GM15510 (cell line): ENCODE results near the gene KIAA0513.

Experiments
- POLR2A ChIP-seq: IDR thresholded peaks from 3 replicates; pipeline ENCODE4 v1.6.1; 2011; ENCODE audit warnings: borderline replicate concordance; ENCODE audit not compliant: insufficient read length; ENCODE audit errors: extremely low read depth

KIAA0513 gene

DNA sequence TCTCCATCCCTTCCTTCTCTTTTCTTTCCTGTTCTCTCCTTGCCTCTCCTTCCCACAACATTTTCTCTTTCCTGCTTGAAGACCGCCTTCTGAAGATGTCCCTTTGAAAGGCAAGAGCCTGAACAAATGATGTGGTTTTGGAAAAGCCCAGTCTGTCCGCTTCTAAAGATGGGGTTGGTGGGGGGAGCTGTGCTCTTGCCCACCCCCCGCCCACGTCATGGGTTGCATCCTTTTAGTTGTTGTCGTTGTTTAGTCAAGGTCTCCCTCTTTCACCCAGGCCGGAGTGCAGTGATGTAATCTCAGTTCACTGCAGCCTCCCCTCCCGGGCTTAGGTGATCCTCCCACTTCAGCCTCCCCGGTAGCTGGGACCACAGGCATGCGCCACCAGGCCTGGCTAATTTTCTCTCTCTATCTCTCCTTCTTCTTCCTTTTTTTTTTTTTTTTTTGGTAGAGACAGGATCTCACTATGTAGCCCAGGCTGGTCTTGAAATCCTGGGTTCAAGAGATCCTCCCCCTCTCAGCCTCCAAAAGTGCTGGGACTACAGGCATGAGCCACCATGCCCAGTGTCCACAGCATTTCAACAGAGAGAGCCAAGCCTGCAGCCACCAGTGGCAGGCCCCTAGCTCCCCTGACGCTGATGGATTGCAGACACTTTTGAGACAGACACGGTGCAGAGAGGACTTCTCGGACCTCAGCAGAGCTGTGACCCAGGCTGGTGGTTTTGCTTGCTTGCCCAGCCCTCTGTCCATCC lies 110.7 kb downstream of the KIAA0513 start:
- TF ChIP-seq POLR2A: no peak

DNA sequence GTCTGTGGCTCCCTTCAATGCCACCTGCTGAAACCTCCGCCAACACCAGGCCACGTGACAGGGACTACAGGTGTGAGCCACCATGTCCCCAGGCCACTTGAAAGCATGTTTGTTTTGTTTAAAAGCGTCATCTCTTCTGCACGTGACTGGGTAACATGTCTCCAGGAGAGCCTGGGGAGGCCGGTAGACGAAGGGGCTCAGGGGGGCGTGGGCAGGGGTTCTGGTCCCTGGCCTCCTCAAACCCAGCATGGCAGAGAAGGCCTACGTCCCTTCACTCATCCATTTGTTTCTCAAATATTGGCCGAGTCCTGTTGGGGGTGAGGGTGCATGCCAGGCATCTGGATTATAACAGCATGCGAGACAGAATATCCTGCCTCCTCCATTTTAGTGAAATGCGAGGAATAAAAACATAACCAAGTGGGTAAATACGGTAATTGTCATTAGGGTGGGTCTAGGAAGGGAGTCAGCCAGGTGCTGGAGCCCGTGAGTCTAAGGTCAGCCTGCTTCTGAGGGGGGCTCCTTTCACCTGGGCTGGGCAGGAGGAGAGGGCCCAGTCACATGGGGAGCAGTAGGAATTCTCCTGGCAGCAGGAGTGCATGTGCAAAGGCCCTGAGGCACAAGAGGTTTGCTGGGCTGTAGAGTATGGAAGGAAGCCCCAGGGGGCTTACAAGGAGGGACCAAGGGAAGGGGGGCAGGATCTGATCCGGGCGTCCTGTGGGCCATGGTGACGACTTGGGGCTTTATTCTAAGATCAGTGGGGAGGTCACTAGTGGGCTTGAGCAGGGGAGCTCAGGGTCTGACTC lies 111.4 kb downstream of the KIAA0513 start:
- TF ChIP-seq POLR2A: no peak

DNA sequence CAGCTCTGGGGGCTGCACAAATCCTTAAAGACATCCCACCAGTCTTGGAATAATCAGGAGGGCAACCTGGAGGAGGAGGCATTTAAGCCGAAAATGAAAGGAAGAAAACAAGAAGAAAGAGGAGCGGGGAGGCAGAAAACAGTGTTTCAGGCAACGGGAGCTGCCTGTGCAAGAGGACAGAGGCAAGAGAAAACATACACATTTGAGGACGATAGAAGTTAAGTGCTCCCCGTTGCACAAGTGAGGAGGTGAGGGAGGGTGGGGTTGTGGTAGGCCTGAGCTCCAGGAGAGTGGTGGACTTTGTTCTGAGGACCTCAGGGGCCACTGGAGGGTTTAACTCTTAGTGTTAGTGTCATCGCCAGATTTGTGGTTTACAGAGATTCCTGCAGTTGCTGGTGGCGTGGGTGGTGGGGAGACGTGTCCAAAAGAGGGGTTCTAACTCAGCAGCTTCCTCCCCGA lies 112.3 kb downstream of the KIAA0513 start:
- TF ChIP-seq POLR2A: no peak

DNA sequence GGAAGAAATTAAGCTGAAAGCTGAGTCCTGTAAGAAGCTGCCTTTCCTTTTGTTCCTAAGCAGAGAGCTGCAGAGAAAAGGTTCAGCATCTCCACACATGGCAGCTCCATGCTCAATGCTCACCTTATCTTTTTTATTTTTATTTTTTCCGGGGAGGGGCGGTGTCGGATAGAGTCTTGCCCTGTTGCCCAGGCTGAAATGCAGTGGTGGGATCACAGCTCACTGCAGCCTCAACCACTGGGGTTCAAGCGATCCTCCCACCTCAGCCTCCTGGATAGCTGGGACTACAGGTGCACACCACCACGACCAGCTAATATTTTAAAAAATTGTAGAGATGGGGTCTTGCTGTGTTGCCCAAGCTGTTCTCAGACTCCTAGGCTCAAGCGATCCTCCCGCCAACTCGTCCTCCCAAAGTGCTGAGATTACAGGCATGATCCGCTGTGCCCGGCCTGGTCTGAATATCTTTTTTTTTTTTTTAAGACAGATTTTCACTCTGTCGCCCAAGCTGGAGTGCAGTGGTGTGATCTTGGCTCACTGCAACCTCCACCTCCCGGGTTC lies 112.9 kb downstream of the KIAA0513 start:
- no peak for TF ChIP-seq POLR2A

DNA sequence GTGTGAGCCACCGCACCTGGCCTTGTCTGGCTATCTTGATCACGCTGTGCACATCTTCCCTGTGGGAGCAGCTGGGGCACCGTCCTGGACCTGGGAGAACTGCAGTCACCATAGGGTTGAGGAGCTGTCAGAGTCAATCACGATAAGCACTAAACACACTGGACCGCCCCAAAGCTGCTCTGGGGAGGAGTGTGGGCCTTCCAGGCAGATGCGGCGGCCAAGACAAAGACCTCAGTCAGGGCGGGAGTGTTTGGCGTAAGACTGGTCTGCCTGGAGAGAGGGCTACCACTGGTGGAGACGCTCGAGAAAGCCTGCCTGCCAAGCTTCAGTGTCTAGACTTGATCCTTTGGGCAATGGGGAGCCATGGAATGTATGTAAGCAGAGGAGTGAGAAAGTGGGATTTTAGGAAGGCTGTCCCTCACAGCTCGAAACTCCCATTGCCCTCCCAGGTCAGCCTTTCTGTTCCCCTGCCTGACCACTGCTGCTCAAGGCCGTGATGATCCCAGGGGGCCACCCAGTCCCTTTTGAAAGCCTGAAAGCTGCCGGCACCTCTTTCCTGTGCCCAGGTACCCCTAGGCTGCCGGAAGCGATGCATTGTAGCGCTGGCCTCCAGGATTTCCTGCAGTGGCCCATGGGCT lies 114.0 kb downstream of the KIAA0513 start:
- no peak for TF ChIP-seq POLR2A

DNA sequence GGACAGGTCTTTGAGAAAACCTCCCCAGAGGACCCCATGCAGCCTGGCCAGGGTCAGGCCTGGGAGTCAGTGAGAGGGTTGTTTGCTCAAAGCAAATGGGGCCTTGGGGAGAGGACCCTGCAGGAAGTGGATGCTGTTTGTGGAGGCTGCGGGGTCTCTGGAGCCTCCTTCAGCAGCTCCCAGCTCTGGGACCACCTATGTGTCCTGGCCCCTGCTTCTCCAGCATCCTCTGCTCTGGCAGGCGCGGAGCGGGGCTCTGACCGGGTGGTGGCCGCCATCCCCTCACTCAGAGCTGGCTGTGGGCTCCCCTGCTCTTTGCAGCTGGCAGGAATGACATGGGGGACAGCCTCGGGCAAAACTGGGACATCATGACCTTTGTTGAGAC lies 114.5 kb downstream of the KIAA0513 start:
- no peak for TF ChIP-seq POLR2A

DNA sequence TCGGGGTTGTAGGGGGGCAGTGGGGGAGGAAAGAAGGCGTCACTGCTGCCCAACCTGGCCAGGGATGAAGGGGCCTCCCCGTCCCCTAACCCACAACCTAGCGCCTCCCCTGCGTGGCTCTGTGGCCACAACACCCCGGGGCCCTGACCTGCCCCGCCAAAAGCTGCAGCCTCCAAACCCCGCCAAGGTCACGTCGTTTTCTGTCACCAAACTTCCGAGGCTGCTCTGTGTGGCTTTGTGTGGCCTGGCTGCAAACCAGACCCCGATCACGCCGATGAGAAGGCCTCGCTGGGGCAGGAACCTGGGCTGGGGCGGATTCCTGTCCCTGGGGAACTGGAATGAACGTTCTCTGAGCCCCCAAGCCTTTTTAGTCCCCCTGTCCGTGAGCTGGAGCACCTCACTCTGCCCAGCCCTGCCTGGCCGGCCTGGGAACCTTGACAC lies 115.2 kb downstream of the KIAA0513 start:
- TF ChIP-seq POLR2A: no peak
